HG03159 (cell line): Measurements from ENCODE around the gene RASGRF1.
"Not testable (repeated sequence)": the region's sequence is repeated elsewhere in the genome, so short reads cannot be mapped to it uniquely, and the experiment has no call there.

Experiments
- ATAC-seq: cut with Tn5 transposase; IDR thresholded peaks from one replicate; pipeline ENCODE4 v1.9.1; 2021; ENCODE audit warnings: mild to moderate bottlenecking, moderate library complexity; ENCODE audit not compliant: unreplicated experiment

RASGRF1 gene, protein sequence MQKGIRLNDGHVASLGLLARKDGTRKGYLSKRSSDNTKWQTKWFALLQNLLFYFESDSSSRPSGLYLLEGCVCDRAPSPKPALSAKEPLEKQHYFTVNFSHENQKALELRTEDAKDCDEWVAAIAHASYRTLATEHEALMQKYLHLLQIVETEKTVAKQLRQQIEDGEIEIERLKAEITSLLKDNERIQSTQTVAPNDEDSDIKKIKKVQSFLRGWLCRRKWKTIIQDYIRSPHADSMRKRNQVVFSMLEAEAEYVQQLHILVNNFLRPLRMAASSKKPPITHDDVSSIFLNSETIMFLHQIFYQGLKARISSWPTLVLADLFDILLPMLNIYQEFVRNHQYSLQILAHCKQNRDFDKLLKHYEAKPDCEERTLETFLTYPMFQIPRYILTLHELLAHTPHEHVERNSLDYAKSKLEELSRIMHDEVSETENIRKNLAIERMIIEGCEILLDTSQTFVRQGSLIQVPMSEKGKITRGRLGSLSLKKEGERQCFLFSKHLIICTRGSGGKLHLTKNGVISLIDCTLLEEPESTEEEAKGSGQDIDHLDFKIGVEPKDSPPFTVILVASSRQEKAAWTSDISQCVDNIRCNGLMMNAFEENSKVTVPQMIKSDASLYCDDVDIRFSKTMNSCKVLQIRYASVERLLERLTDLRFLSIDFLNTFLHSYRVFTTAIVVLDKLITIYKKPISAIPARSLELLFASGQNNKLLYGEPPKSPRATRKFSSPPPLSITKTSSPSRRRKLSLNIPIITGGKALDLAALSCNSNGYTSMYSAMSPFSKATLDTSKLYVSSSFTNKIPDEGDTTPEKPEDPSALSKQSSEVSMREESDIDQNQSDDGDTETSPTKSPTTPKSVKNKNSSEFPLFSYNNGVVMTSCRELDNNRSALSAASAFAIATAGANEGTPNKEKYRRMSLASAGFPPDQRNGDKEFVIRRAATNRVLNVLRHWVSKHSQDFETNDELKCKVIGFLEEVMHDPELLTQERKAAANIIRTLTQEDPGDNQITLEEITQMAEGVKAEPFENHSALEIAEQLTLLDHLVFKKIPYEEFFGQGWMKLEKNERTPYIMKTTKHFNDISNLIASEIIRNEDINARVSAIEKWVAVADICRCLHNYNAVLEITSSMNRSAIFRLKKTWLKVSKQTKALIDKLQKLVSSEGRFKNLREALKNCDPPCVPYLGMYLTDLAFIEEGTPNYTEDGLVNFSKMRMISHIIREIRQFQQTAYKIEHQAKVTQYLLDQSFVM (N-terminal part only)

DNA sequence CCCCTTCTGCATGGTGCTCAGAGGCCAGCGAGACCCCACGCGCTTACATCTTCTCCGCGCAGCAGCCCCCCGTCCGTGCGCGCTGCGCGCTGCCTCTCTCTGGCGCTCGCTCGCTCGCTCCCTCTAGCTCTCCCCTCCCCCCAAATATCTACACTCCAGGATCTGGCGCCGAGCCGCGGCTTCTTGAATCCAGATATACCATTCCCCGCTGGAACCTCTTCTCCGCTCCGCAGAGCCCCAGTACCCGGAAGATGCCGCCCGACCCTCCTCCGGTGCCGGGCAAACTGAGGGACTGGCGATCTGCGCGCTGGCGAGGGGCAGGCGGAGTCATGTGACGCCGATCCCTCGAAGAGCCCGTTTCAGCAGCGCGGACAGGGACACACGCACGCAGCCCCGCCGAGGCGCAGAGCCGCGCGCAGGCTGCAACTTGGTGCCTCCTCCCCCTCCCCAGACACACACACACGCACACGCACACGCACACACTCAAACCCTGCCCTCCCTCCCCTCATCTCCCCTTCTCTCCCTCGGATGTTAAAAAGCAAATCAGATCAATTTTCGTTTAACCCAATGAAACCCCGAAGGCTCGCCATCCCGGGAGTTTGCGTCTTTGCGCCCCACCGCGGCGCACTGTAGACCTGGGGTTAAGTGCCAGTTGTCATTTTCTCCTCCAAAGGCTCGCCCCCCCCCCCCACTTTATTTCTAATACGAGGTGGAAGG, at the start of gene RASGRF1:
Gene RASGRF1 (minus strand): TSS at position 294 of the 717 bp plus-strand sequence. CDS start 282 bp downstream, at position 12.
- ATAC-seq: no peak

DNA sequence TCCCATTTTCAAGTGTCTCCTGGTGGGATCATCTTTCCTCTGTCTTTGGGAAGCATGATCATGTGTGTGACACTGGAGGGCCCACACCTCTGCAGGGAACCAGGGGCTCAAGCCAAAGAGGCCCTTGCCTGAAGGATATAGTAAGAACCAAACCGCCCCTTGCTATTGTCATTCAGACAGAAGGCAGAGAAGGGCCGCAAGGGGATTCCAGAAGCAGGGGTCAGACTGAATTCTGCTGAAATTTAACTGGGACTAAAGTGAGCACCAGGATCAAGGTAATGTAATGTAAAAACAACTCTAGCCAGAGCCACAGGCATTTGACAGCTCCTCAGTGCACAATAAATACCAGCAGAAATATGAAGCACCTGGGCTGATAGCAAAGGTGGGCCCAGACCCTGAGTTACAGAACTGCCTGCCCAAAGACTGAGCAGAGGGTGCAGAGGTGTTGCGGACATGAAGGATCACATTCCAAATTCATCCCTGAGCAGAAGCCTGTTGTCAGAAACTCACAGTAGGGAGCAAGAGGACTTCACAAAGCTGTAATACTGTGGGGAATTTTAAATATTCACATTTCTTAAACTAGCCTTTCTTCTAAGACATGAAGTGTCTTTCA, 46.0 kb upstream of the RASGRF1 start:
- ATAC-seq: no peak

GRCh38 chr15:79133309-79133708, 42.7 kb upstream of the RASGRF1 start:
- ATAC-seq: no peak

DNA sequence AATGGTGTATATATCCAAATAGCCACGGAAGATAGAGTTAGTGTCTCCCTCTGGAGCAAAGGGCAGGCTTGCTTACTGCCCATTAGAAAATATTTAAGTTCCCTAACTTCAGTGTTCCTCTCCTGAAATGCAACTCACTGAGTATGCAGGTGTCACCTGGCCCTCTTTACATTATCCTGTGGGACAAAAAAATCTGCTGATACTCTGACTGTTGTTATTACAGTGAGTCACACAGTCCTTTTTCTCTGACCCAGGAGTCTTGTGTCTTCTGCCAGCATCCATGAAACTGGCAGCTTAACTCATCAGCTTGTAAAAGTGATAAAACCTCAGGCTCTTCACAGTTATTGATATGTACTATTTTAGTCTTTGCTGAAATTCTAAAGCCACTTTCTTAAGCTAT, 42.2 kb upstream of the RASGRF1 start:
- ATAC-seq: no peak

- ATAC-seq: no peak
These were observed 41.8 kb upstream of the RASGRF1 start for GRCh38 chr15:79132361-79132760.

DNA sequence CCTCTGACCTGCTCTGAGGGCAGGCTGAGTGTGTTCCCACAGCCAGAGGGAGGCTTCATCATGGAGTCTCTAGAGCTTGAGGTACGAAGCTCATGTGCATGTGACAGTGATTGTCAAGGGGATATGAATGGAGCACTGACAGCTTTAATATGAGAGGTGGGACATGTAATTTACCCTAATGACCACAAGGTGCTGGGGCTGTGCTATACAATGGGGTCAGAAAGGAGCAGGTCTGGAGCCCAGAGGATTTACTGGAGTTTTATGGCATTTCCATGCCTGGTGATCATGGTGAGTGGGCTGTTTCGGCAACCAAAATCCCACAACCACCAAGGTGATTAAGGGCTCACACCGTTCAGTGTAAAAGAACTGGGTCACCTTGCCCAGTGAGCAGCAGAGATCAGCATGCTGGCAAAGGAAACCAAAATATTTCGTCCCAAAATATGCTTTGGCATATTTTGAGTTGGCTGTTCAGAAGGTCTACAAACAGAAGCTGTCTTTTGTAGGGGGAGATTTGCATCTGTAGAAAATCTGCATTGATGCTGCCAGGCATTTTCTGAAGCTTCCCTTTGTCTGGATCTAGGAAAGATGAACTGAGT, 40.1 kb upstream of the RASGRF1 start:
- no peak for ATAC-seq

- no peak for ATAC-seq
These were observed 38.7 kb upstream of the RASGRF1 start for GRCh38 chr15:79129235-79129634.

DNA sequence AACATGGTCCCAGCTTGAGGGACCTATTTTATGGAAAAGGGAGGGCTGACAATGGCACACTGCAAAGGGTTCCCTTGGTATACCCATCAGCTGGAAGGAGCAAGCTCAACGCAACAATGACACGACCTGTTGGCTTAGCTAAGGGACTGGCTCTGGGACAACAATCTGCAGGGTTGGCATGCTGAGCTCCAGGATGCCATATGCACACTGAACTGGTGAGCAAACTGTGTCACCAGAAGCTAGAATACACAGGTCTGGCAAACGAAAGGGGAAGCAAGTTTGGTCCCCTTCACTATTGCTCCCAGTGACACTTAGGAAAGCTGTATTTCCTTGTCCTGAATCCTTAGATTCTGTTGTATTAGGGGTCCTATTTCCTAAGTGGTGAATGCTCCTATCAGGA, 38.0 kb upstream of the RASGRF1 start:
- ATAC-seq: no peak

- ATAC-seq: no peak
These were observed 33.8 kb upstream of the RASGRF1 start for GRCh38 chr15:79124388-79124787.

- ATAC-seq: no peak
These were observed 32.4 kb upstream of the RASGRF1 start for GRCh38 chr15:79122991-79123390.

DNA sequence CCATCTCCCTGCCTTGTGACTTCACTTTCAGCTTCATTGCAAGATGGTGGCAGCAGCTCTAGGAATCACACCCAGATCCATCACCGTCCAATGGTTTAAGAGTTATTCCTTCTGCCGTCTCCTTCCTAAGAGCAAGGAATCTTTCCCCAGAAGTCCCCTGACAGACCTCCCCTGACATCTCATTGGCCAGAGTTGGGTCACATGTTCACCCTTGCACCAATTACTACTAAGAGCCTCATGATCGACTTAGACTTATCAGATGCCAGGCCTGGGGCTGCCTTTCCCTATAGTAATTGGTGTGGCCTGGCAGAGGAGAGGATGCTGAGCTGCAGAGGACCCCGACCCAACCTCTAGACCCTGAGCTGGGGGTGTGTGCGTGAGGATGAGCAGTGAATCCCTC, 31.8 kb upstream of the RASGRF1 start:
- ATAC-seq: no peak

GRCh38 chr15:79121571-79121970, 31.0 kb upstream of the RASGRF1 start:
- ATAC-seq: no peak

GRCh38 chr15:79117442-79118204, 27.0 kb upstream of the RASGRF1 start:
- no peak for ATAC-seq

DNA sequence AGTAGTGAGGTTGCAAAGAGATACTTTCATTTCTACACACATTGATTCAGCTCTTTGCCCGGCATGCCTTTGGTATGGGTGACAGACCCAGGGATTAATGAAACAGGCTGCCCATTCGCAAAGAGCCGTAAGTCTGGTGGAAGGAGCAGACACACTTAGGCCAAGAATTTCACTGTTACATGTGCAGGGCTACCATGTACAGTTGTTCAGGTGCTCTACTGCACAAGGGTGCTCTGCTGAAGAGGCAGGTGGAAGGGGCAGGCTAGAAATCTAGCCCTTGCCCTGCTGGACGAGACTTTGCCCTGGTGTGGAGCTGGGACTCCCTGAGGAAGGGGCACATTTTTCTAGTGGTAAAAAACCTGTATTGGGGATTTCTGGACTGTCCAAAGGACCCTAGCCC, 26.2 kb upstream of the RASGRF1 start:
- no peak for ATAC-seq

DNA sequence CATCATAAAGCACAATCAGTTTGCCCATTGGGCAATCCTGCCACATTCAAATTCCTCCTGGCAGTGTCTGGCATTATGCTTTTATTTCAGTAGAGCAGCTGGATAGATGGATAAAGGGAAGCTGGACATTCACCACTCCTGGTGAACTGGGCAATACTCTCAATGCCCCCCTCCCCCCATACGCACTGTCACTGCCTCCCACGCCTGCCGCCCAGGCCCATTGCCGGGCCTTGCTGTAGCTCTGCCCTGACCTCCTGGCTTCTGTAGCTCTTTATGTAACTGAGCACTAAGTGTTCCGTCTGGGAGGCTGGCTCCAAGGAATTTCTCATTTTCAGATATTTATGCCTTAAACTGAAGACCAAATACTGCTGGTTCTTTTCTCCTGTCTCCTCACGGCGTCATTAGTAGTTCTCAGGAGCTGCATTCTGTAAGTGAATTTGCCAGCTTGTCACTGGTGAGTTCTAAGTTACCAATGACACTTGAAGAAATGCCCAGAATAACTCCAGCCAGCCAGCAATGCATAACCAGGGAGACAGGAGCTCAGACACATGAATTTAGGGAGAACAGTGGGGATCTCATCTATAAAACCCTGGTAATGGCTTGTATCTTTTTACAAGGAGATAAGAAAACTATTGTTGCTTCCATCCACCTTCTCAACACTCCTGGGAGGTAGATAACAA, 25.5 kb upstream of the RASGRF1 start:
- no peak for ATAC-seq

- no peak for ATAC-seq
These were observed 23.3 kb upstream of the RASGRF1 start for GRCh38 chr15:79113831-79114230.

- ATAC-seq: not testable (repeated sequence)
These were observed 20.8 kb upstream of the RASGRF1 start for GRCh38 chr15:79111404-79111803.

GRCh38 chr15:79105141-79105540, 14.6 kb upstream of the RASGRF1 start:
- ATAC-seq: no peak
